WI38 (cell line): ENCODE results near the gene YIPF5.

Source experiments
- H3K4me3 ChIP-seq: 2 replicates; pipeline ENCODE4 v1.5.1; 2011; ENCODE audit warnings: low read depth, mild to moderate bottlenecking, control low read depth, low read length
- CTCF ChIP-seq: IDR thresholded peaks from 2 replicates; pipeline ENCODE4 v1.5.1; 2012; ENCODE audit warnings: low read depth, mild to moderate bottlenecking, control low read depth, low read length

The YIPF5 gene

GRCh38 chr5:144125163-144125726 is 45.2 kb downstream of the YIPF5 start:
- H3K4me3 ChIP-seq: no peak overlapping the region

GRCh38 chr5:144122641-144123040 is 47.8 kb downstream of the YIPF5 start:
- TF ChIP-seq CTCF: no peak
- no peak overlapping the region for H3K4me3 ChIP-seq

More at GRCh38 chr5:144125163-144125726, 45.2 kb downstream of the YIPF5 start:
- TF ChIP-seq CTCF: no peak

- no peak for TF ChIP-seq CTCF
- no peak overlapping the region for H3K4me3 ChIP-seq
Observed at GRCh38 chr5:144122081-144122480, 48.4 kb downstream of the YIPF5 start.

GRCh38 chr5:144121577-144121976 is 48.9 kb downstream of the YIPF5 start:
- no peak overlapping the region for H3K4me3 ChIP-seq
- TF ChIP-seq CTCF: no peak

- H3K4me3 ChIP-seq: no peak overlapping the region
- TF ChIP-seq CTCF: no peak
Observed at GRCh38 chr5:144120661-144121180, 49.7 kb downstream of the YIPF5 start.

GRCh38 chr5:144117412-144117811 is 53.0 kb downstream of the YIPF5 start:
- no peak for TF ChIP-seq CTCF

GRCh38 chr5:144114571-144114970 is 55.9 kb downstream of the YIPF5 start:
- no peak overlapping the region for H3K4me3 ChIP-seq
- TF ChIP-seq CTCF: no peak

More at GRCh38 chr5:144117412-144117811, 53.0 kb downstream of the YIPF5 start:
- H3K4me3 ChIP-seq: no peak overlapping the region
